Endothelial cell of umbilical vein (primary cell): ENCODE data around the gene PLEKHA6. TPM values are rescaled to one million over a fixed set of nuclear protein-coding genes. Genes with fewer than 3 reads are reported as not detected.

ENCODE experiments used
- BruUV-seq: library from RNA; stranded (reverse); fragments of 400-500 nt; replicated peaks from 2 replicates; lab custom pipeline; 2021; lab: Mats Ljungman, UMichigan
- CTCF ChIA-PET: fragments of 300-600, 350-600 bp; sonication (Branson Sonifier 250); formaldehyde crosslinking; loops from one replicate; lab custom pipeline; 2021; ENCODE audit warnings: antibody characterized with exemption, inconsistent platforms; lab: Charles Lee
- POLR2A ChIA-PET: fragments of 300-600, 350-600 bp; sonication (Branson Sonifier 250); formaldehyde crosslinking; loops from one replicate; lab custom pipeline; 2021; ENCODE audit warnings: antibody characterized with exemption, inconsistent platforms; lab: Charles Lee
- DNase-seq: peaks from one replicate; pipeline ENCODE4 v3.0.0-alpha.2; 2011; ENCODE audit warnings: low read depth, low spot score
- FAIRE-seq: peaks from 2 replicates; lab custom pipeline; 2011; peaks lifted over from hg19 to GRCh38; lab: Jason Lieb, UNC
- H2AFZ ChIP-seq: 2 replicates; pipeline ENCODE4 v1.6.0; 2012; ENCODE audit warnings: low read depth, low read length, control low read depth, inconsistent platforms
- H3K27ac ChIP-seq: 2 replicates; pipeline ENCODE4 v1.5.1; 2011; ENCODE audit warnings: low read depth, mild to moderate bottlenecking, control low read depth, low read length, moderate library complexity; ENCODE audit not compliant: insufficient read depth
- H3K27me3 ChIP-seq, 2 experiments: 2 replicates each; pipeline versions ENCODE4 v1.6.0 to v1.6.1; 2011; ENCODE audit warnings: low read length in 2 of 2, mixed read lengths in 1 of 2; ENCODE audit not compliant: control insufficient read depth in 2 of 2, insufficient read depth in 2 of 2
- H3K36me3 ChIP-seq, 2 experiments: 2 replicates in 1 of 2; 3 replicates in 1 of 2; pipeline ENCODE4 v1.5.1; 2011; ENCODE audit warnings: low read length in 2 of 2, mild to moderate bottlenecking in 1 of 2, moderate library complexity in 1 of 2; ENCODE audit not compliant: control insufficient read depth in 2 of 2, insufficient read depth in 2 of 2; ENCODE audit errors: extremely low read depth in 1 of 2
- H3K4me1 ChIP-seq: 3 replicates; pipeline ENCODE4 v1.5.1; 2011; ENCODE audit warnings: mild to moderate bottlenecking, low read length; ENCODE audit not compliant: control insufficient read depth, insufficient read depth; ENCODE audit errors: extremely low read depth
- H3K4me2 ChIP-seq: 2 replicates; pipeline ENCODE4 v1.6.1; 2011; ENCODE audit warnings: low read length, control low read depth, mixed read lengths; ENCODE audit not compliant: insufficient read depth
- H3K4me3 ChIP-seq, 3 experiments: fragments of 200-600 bp in 1 of 3; sonication (generic), shearing (Covaris generic) in 1 of 3; replicated peaks in 1 of 3; 2 replicates each; pipeline ENCODE4 v1.5.1; 2011 to 2016; ENCODE audit warnings: control low read depth in 3 of 3, low read length in 3 of 3, mild to moderate bottlenecking in 2 of 3, inconsistent platforms in 1 of 3, low read depth in 1 of 3, moderate library complexity in 1 of 3; ENCODE audit not compliant: insufficient read depth in 1 of 3
- H3K79me2 ChIP-seq: 2 replicates; pipeline ENCODE4 v1.6.0; 2012; ENCODE audit warnings: low read length, inconsistent platforms; ENCODE audit not compliant: control insufficient read depth, insufficient read depth
- H3K9ac ChIP-seq: replicated peaks from 2 replicates; pipeline ENCODE3; 2011; ENCODE audit warnings: low read length, control low read depth; ENCODE audit not compliant: insufficient read depth; ENCODE audit errors: extremely low read depth
- H3K9me1 ChIP-seq: replicated peaks from 3 replicates; pipeline ENCODE4 v1.6.0; 2011; ENCODE audit warnings: mild to moderate bottlenecking, low read length; ENCODE audit not compliant: control insufficient read depth, insufficient read depth; ENCODE audit errors: extremely low read depth
- H3K9me3 ChIP-seq: replicated peaks from 2 replicates; pipeline ENCODE4 v1.5.1; 2012; ENCODE audit warnings: low read length, inconsistent platforms; ENCODE audit not compliant: control insufficient read depth, insufficient read depth
- H4K20me1 ChIP-seq: replicated peaks from 2 replicates; pipeline ENCODE3; 2011; ENCODE audit warnings: mild to moderate bottlenecking, low read length; ENCODE audit not compliant: control insufficient read depth, insufficient read depth; ENCODE audit errors: extremely low read depth
- EZH2 ChIP-seq: IDR thresholded peaks from 2 replicates; pipeline ENCODE4 v1.6.1; 2012; ENCODE audit warnings: borderline replicate concordance, low read depth, mild to moderate bottlenecking, moderate library complexity, low read length, inconsistent platforms; ENCODE audit not compliant: severe bottlenecking
- FOS ChIP-seq: IDR thresholded peaks from 2 replicates; pipeline ENCODE4 v1.6.1; 2011; ENCODE audit warnings: mild to moderate bottlenecking, low read length, moderate library complexity, borderline replicate concordance; ENCODE audit not compliant: insufficient read depth
- JUN ChIP-seq: IDR thresholded peaks from 2 replicates; pipeline ENCODE4 v1.6.1; 2011; ENCODE audit warnings: borderline replicate concordance, low read depth; ENCODE audit not compliant: insufficient read length, insufficient read depth
- MYC ChIP-seq: IDR thresholded peaks from one replicate; pipeline ENCODE4 v1.6.1; 2011; ENCODE audit warnings: mild to moderate bottlenecking, low read depth, low read length
- POLR2A ChIP-seq: IDR thresholded peaks from 2 replicates; pipeline ENCODE4 v1.6.1; 2012; ENCODE audit warnings: low read depth, mild to moderate bottlenecking, control low read depth, low read length
- POLR2AphosphoS5 ChIP-seq: IDR thresholded peaks from 2 replicates; pipeline ENCODE4 v1.6.1; 2012; ENCODE audit warnings: low read depth, mild to moderate bottlenecking, control low read depth, low read length, moderate library complexity; ENCODE audit not compliant: insufficient read depth
- dilution Hi-C: fragments of 300-500 bp; cut with MboI; formaldehyde crosslinking; loops from one replicate; pipeline ENCODE4 v1.15.0; 2019; ENCODE audit warnings: low sequenced_read_pairs; ENCODE audit not compliant: extremely low pct_ligation_motif_present
- intact Hi-C: fragments of 100-400 bp; cut with micrococcal nuclease; formaldehyde crosslinking; loops from one replicate; pipeline ENCODE4 v1.10.0; 2022
- polyA plus RNA-seq, 4 experiments: library from polyadenylated mRNA; depleted of rRNA in 3 of 4; stranded (reverse) in 3 of 4; unstranded in 1 of 4; fragments of >200 nt; gene quantifications; 2 replicates each; pipeline versions ENCODE4 v1.2.1 to v1.2.3, GENCODE V29; 2011 to 2012; ENCODE audit warnings: missing spikeins in 1 of 4
- total RNA-seq: library from RNA; stranded (reverse); gene quantifications from 2 replicates; pipeline ENCODE4 v1.2.3, GENCODE V29; 2021
- TF ChIP-seq, protein P1 (sequence below): IDR thresholded peaks from 2 replicates; pipeline ENCODE4 v1.6.1; 2011; ENCODE audit not compliant: insufficient read depth, insufficient read length
- TF ChIP-seq, protein P2 (sequence below), 2 donors: IDR thresholded peaks; 1 replicate in 1 of 2; 2 replicates in 1 of 2; pipeline ENCODE4 v1.5.1; 2011; ENCODE audit warnings: low read length in 2 of 2, mild to moderate bottlenecking in 2 of 2, moderate library complexity in 2 of 2, control low read depth in 1 of 2, inconsistent platforms in 1 of 2, low read depth in 1 of 2; ENCODE audit not compliant: insufficient read depth in 1 of 2; ENCODE audit errors: extremely low read depth in 1 of 2

PLEKHA6 gene
- total and polyA plus RNA-seq, 2 donors (not counting 3 experiments of a cell fraction or from before 2014, with no cell fraction given): 2.1 to 15.0 TPM

DNA sequence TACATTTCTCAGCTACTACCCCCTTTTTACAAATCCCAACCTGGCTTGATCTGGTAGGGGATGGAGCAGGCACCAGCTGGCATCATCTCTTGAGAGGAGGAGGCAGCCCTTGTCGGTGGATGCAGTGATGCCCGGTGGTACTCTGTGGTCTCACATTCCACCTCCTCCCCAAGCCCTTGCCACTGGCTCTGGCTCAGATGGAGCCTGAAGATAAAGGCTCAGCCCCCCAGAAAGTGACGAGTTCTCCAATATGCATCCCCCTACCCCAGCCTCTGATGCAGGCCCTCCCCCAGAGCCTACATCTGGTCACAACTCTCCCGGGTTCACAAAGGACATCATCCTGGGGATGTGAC is 142.1 kb downstream of the PLEKHA6 start:
- CTCF ChIA-PET: interaction anchor here (1.4 to 6.3 kb wide), 4 partner anchors 11 to 181 kb away, joined by 3 to 176 read pairs (median 23); partner anchors contain the start of gene PLEKHA6
- no peak for FAIRE-seq
- dilution Hi-C loops (no loop called here), intact Hi-C loops (no loop called here)
- Histone ChIP-seq H3K79me2 (no peaks in the 10 kb centered on the region), H3K9me1 (no peaks in the 10 kb centered on the region), H4K20me1 (no peaks in the 10 kb centered on the region), H3K4me1 (no peaks in the 10 kb centered on the region), H3K27ac (no peak overlapping the region), H3K4me3 (no peak overlapping the region), H2AFZ (no peak overlapping the region), H3K9me3 (no peaks in the 10 kb centered on the region), H3K9ac (no peak overlapping the region), H3K36me3 (peaks cover 0 to 2% of the 10 kb centered on the region in 2 experiments), H3K4me2 (no peak overlapping the region), H3K27me3 (no peaks in the 10 kb centered on the region)
- POLR2A ChIA-PET: no interaction called here
- TF ChIP-seq, protein P1, sequence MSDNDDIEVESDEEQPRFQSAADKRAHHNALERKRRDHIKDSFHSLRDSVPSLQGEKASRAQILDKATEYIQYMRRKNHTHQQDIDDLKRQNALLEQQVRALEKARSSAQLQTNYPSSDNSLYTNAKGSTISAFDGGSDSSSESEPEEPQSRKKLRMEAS: no peak
- TF ChIP-seq JUN: no peak
- TF ChIP-seq MYC: no peak
- TF ChIP-seq, protein P2, sequence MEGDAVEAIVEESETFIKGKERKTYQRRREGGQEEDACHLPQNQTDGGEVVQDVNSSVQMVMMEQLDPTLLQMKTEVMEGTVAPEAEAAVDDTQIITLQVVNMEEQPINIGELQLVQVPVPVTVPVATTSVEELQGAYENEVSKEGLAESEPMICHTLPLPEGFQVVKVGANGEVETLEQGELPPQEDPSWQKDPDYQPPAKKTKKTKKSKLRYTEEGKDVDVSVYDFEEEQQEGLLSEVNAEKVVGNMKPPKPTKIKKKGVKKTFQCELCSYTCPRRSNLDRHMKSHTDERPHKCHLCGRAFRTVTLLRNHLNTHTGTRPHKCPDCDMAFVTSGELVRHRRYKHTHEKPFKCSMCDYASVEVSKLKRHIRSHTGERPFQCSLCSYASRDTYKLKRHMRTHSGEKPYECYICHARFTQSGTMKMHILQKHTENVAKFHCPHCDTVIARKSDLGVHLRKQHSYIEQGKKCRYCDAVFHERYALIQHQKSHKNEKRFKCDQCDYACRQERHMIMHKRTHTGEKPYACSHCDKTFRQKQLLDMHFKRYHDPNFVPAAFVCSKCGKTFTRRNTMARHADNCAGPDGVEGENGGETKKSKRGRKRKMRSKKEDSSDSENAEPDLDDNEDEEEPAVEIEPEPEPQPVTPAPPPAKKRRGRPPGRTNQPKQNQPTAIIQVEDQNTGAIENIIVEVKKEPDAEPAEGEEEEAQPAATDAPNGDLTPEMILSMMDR (IDR thresholded peaks at IDR 0.05; ENCODE audit: extremely low read depth in 1 of 2, insufficient read depth in 1 of 2, low read depth in 1 of 2, low read length in 2 of 2): no peak
- TF ChIP-seq POLR2A: no peak
- no peak for TF ChIP-seq EZH2
- no peak for TF ChIP-seq POLR2AphosphoS5
- no peak for TF ChIP-seq FOS
- BruUV-seq: no TSS peak
- DNase-seq: no peak
